GM21515 (cell line): ENCODE data around the gene SH3PXD2A.
A peak's percentile ranks its signal among the peaks of the same experiment; 100 is the strongest.

ENCODE experiments used
- ATAC-seq: cut with Tn5 transposase; IDR thresholded peaks from one replicate; pipeline ENCODE4 v1.9.1; 2021; ENCODE audit not compliant: unreplicated experiment

Gene SH3PXD2A

GRCh38 chr10:103691723-103692435 is 163.5 kb downstream of the SH3PXD2A start:
- ATAC-seq = peak; percentile 32

GRCh38 chr10:103691267-103691666 is 164.1 kb downstream of the SH3PXD2A start:
- no peak for ATAC-seq

DNA sequence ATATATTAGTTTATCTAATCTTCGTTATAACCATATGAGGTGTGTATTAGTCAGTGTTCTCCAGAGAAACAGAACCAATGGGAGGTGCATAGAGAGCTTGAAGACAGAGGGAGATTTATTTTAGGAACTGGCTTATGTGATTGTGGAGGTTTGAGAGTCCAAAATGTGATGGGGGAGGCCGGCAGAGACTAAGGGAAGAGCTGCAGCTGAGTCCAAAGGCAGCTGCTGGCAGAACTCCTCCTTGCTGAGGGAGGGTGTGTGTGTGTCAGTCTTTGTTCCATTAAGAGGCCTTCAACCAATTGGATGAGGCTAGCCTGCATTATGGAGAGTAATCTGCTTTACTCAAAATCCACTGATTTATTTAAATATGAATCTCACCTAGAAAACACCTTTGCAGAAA is 165.1 kb downstream of the SH3PXD2A start:
- no peak for ATAC-seq

- no peak for ATAC-seq
Measured at GRCh38 chr10:103688491-103688890, 166.9 kb downstream of the SH3PXD2A start.

DNA sequence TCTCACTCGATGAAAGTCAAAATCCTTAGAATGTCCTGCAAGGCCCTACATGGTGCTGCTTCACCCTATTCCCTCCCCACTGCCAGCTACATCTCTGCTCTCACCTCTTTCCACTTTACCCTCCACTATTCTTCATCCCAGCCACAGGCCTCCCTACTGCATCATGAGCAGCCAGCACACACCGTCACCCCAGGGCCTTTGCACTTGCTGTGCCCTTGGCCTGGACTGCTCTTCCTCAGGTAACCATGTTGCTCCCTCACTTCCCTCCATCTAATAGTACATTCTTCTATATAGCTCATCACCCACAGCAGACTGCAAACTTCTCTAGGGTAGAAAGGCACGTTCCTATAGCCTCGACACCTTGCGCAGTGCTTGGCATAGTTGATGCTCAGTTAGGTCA is 167.7 kb downstream of the SH3PXD2A start:
- no peak for ATAC-seq

DNA sequence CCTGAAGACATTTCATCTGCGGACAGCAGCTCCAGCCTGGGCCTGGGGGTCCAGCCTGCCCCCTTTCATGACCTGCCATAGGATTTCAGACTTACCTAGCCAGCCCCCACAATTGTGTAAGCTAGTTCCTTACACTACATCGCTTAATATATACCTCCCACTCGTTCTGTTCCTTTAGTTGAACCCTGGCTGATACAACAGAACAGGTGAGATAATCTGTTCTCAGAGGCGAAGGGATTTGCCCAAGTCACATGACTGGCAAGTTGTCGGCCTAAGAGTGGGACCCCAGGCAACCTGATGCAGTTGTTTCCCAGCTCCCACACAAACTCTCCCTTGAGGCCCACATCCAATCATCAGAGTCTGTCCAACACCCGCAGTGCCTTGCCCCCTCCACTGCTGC is 168.2 kb downstream of the SH3PXD2A start:
- ATAC-seq = no peak

DNA sequence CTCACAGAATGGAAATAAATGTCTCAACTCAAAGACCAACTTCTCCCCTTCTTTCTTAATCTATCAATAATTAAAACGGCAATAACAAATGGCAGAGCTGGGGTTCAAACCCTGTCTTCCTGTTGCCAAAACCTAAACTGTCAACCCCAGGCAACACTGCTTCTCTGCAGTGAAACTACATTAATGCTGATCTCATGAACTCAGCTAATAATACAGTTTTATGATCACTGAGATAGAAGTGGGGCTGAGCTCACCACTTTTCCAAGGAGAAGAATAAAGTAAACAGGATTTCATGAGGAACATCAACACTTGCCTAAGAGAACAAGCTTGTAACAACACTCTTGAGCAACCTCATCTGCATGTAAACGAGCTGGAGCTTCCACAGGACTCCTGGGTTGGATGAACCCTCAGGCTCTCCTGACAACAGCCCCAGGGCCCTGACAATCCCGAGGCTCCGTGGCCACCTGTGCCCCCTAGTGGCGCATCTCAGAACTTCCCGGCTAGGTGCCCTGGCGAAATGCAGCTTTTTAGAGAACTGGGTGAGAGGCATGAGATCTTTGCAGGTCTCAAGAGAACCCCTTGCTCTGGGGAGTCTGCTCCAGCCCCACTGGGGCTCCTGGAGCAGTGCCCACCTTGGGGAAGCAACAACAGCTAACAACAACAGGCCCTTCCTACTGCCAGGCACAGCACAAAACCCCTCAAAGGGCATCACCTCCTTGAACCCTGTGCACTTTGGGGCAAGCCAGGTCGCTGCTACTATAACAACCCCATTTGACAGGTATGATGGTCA is 169.3 kb downstream of the SH3PXD2A start:
- ATAC-seq = peak; percentile 66

GRCh38 chr10:103683851-103684250 is 171.5 kb downstream of the SH3PXD2A start:
- ATAC-seq = no peak

GRCh38 chr10:103682631-103683030 is 172.7 kb downstream of the SH3PXD2A start:
- ATAC-seq = no peak

GRCh38 chr10:103681617-103682399 is 173.6 kb downstream of the SH3PXD2A start:
- ATAC-seq = no peak

GRCh38 chr10:103680869-103681236 is 174.5 kb downstream of the SH3PXD2A start:
- ATAC-seq = no peak

DNA sequence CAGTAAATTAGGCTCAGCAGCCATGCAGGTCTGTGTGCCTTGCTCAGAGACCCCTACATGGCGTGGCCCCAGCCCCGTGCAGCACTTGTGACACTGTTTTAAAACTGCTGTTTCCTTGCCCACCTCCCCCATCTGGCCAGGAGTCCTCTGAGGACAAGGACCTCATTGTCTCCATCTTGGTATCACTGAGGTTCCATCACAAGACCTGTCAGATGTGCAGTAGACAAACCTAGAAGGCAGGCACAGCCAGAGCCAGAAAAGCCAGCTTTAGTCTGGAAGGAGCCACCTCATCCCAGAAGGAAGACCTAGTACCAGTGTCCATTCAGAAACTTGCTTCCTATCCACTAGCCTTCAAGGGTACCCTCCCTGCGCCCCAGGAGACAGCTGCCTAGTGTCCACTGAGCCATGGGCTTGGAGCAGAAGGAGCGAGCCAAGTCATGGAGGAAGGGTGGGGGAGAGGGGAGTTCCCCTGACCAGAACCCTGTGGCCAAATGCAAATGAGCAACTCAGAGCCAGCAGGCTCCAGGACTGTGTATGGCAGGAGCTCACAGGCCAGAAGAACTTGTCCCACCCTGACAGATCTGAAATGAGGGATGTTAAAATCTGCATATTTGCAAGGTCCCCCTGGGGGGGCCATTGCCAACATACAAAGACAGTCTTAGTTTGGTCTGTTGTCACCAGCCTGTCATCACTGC is 176.1 kb downstream of the SH3PXD2A start:
- peak; percentile 65 for ATAC-seq

- peak; percentile 85 for ATAC-seq
Measured at GRCh38 chr10:103678178-103678526, 177.2 kb downstream of the SH3PXD2A start.

GRCh38 chr10:103677486-103678177 is 177.7 kb downstream of the SH3PXD2A start:
- ATAC-seq = no peak

DNA sequence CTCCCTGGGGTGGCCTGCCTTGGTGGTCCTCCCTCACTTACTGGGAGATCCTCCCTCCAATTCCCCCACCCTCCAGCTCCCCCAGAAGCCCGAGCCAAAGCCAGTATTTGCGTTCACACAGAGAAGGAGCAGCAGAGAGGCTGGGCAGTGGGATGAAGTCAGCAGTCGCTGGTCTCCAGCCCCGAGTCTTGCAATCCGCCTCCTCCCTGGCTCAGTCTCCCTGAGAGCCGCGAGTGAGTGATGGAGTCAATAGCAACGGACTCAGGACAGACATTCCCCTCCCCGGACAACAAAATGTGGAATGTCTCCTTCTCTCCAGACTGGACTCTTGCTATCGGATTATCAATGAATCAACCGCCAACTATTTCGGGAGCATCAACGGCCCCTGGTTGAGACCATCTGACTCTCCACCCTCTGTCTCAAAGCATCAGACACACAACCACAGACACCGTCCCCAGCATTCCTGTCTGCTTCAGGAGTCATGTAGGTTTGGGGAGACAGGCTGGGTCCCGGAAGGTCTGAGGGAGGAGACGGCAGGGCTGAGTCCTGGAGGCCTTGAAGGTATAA is 178.4 kb downstream of the SH3PXD2A start:
- no peak for ATAC-seq

- ATAC-seq = no peak
Measured at GRCh38 chr10:103676058-103676785, 179.2 kb downstream of the SH3PXD2A start.

- no peak for ATAC-seq
Measured at GRCh38 chr10:103673606-103674005, 181.8 kb downstream of the SH3PXD2A start.

- no peak for ATAC-seq
Measured at GRCh38 chr10:103672345-103672744, 183.0 kb downstream of the SH3PXD2A start.

DNA sequence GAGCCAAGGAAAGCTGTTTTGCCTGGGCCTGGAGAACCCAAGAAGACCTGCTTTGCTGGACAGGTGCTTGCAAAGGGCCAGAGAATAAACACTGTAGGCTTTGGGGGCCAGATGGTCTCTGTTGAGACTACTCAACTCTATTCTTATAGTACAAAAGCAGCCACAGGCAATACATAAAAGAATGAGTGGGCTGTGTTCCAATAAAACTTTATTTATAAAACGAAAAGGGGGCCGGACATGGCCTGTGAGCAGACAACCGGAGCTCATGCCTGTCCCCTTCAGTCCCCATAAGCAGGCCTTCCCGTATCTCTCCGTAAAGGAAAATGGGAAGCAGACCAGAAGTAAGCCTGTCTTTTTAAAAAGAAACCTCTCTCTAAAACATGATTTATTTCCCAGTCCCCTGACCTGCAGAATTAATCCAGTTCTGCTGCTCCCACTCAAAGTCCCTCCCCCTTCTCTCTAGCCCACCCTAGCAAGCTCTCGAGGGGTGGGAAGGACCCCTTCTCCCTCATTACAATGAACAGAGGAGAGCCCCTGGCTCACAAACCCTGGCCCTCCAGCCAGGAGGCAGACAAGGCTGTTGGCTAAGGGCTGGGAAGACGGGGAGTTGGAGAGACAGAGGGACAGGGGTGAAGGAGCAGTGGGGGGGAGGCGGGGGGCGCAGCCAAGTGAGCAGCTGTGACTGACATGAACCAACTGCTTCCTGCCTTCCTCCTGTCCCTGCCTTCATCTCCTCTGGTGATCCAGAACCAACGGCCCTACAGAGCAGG is 184.1 kb downstream of the SH3PXD2A start:
- ATAC-seq = no peak
